H1 (cell line): ENCODE data around the gene MXRA7. TPM values are rescaled to one million over a fixed set of nuclear protein-coding genes. Genes with fewer than 3 reads are reported as not detected.

Experiments used
- CTCF ChIA-PET: fragments of 300-600 bp; sonication (Branson Sonifier 250); formaldehyde crosslinking; loops from one replicate; lab custom pipeline; 2021; ENCODE audit not compliant: partially characterized antibody; lab: Charles Lee
- POLR2A ChIA-PET: fragments of 300-600 bp; sonication (Branson Sonifier 250); formaldehyde crosslinking; loops from one replicate; lab custom pipeline; 2021; ENCODE audit warnings: inconsistent platforms; ENCODE audit not compliant: partially characterized antibody; lab: Charles Lee
- DNase-seq, 2 experiments: peaks; one replicate each; pipeline versions ENCODE4 v3.0.0 to v3.0.0-alpha.2; 2010 to 2022; ENCODE audit warnings: low spot score in 2 of 2, low read depth in 1 of 2, mixed read lengths in 1 of 2
- FAIRE-seq: peaks from 2 replicates; lab custom pipeline; 2011; peaks lifted over from hg19 to GRCh38; lab: Jason Lieb, UNC
- H2AFZ ChIP-seq: 2 replicates; pipeline ENCODE4 v1.8.1; 2012; ENCODE audit warnings: low read length, inconsistent platforms
- H2AK5ac ChIP-seq: 2 replicates; pipeline ENCODE4 v1.6.1; 2013; ENCODE audit warnings: low read depth, low read length
- H2BK120ac ChIP-seq: replicated peaks from 2 replicates; pipeline ENCODE3; 2013; ENCODE audit warnings: low read depth, low read length, inconsistent platforms
- H2BK12ac ChIP-seq: 2 replicates; pipeline ENCODE4 v1.6.1; 2013; ENCODE audit warnings: low read depth, low read length
- H2BK15ac ChIP-seq: 2 replicates; pipeline ENCODE4 v1.6.1; 2013; ENCODE audit warnings: low read length
- H2BK20ac ChIP-seq: 2 replicates; pipeline ENCODE4 v1.6.1; 2013; ENCODE audit warnings: low read length
- H2BK5ac ChIP-seq: 2 replicates; pipeline ENCODE4 v1.6.1; 2013; ENCODE audit warnings: low read depth, low read length
- H3K14ac ChIP-seq: 2 replicates; pipeline ENCODE4 v1.6.1; 2013; ENCODE audit warnings: inconsistent platforms; ENCODE audit not compliant: insufficient read length
- H3K18ac ChIP-seq: 2 replicates; pipeline ENCODE4 v1.6.1; 2013; ENCODE audit warnings: low read length; ENCODE audit errors: extremely low read depth
- H3K23ac ChIP-seq: 2 replicates; pipeline ENCODE4 v1.6.1; 2013; ENCODE audit warnings: inconsistent platforms; ENCODE audit not compliant: insufficient read length
- H3K23me2 ChIP-seq: 2 replicates; pipeline ENCODE4 v1.6.1; 2013; ENCODE audit warnings: low read depth, low read length
- H3K27ac ChIP-seq: 2 replicates; pipeline ENCODE4 v1.6.1; 2011; ENCODE audit warnings: low read depth, low read length, inconsistent platforms
- H3K27me3 ChIP-seq, 4 experiments: replicated peaks in 1 of 4; 1 replicate in 1 of 4; 2 replicates in 3 of 4; pipeline versions ENCODE4 v1.6.1 to v1.8.1; 2011 to 2013; ENCODE audit warnings: low read length in 3 of 4, mild to moderate bottlenecking in 3 of 4, inconsistent platforms in 2 of 4, mixed read lengths in 2 of 4, moderate library complexity in 1 of 4; ENCODE audit not compliant: control insufficient read depth in 3 of 4, insufficient read depth in 3 of 4; ENCODE audit errors: extremely low read depth in 1 of 4
- H3K36me3 ChIP-seq, 4 experiments: 2 replicates each; pipeline versions ENCODE4 v1.6.1 to v1.8.1; 2011 to 2013; ENCODE audit warnings: mild to moderate bottlenecking in 4 of 4, low read length in 3 of 4, moderate library complexity in 2 of 4, control low read depth in 1 of 4, inconsistent platforms in 1 of 4; ENCODE audit not compliant: insufficient read depth in 4 of 4, control insufficient read depth in 2 of 4
- H3K4ac ChIP-seq: replicated peaks from 2 replicates; pipeline ENCODE3; 2013; ENCODE audit warnings: low read length, low read depth, mixed read lengths, inconsistent platforms; ENCODE audit not compliant: insufficient read length
- H3K4me1 ChIP-seq, 4 experiments: replicated peaks in 1 of 4; 1 replicate in 1 of 4; 2 replicates in 3 of 4; pipeline versions ENCODE4 v1.6.1 to v1.8.1; 2011 to 2013; ENCODE audit warnings: low read length in 3 of 4, inconsistent platforms in 2 of 4, mixed read lengths in 1 of 4; ENCODE audit not compliant: insufficient read depth in 4 of 4, control insufficient read depth in 3 of 4
- H3K4me2 ChIP-seq, 2 experiments: 2 replicates each; pipeline versions ENCODE4 v1.6.1 to v1.8.1; 2011 to 2013; ENCODE audit warnings: low read depth in 2 of 2, low read length in 2 of 2, control low read depth in 1 of 2, inconsistent platforms in 1 of 2, mild to moderate bottlenecking in 1 of 2; ENCODE audit not compliant: insufficient read depth in 1 of 2
- H3K4me3 ChIP-seq, 4 experiments: fragments of 200-600, 300-600 bp in 1 of 4; sonication (generic), shearing (Covaris generic), sonication (Bioruptor Twin) in 1 of 4; 2 replicates each; pipeline versions ENCODE4 v1.5.1 to v1.8.1; 2011 to 2016; ENCODE audit warnings: low read length in 4 of 4, low read depth in 3 of 4, control low read depth in 2 of 4, inconsistent platforms in 2 of 4, mild to moderate bottlenecking in 2 of 4, mixed read lengths in 1 of 4, moderate library complexity in 1 of 4; ENCODE audit not compliant: insufficient read depth in 2 of 4; ENCODE audit errors: extremely low read depth in 1 of 4
- H3K56ac ChIP-seq: replicated peaks from 2 replicates; pipeline ENCODE3; 2013; ENCODE audit warnings: low read depth, mild to moderate bottlenecking, mixed read lengths, low read length, inconsistent platforms; ENCODE audit not compliant: insufficient read length
- H3K79me1 ChIP-seq: 2 replicates; pipeline ENCODE4 v1.6.1; 2013; ENCODE audit warnings: low read depth, low read length, control low read depth
- H3K79me2 ChIP-seq, 2 experiments: 2 replicates each; pipeline versions ENCODE4 v1.6.1 to v1.8.1; 2012 to 2013; ENCODE audit warnings: low read length in 2 of 2, mild to moderate bottlenecking in 2 of 2, inconsistent platforms in 1 of 2; ENCODE audit not compliant: insufficient read depth in 2 of 2, control insufficient read depth in 1 of 2
- H3K9ac ChIP-seq, 4 experiments: replicated peaks in 1 of 4; 1 replicate in 1 of 4; 2 replicates in 3 of 4; pipeline versions ENCODE4 v1.6.1 to v1.8.1; 2011 to 2013; ENCODE audit warnings: low read depth in 3 of 4, low read length in 3 of 4, control low read depth in 2 of 4, mild to moderate bottlenecking in 2 of 4, moderate library complexity in 2 of 4, inconsistent platforms in 1 of 4; ENCODE audit errors: extremely low read depth in 1 of 4
- H3K9me3 ChIP-seq, 2 experiments: 2 replicates each; pipeline versions ENCODE4 v1.6.1 to v1.8.1; 2012 to 2013; ENCODE audit warnings: mild to moderate bottlenecking in 2 of 2, moderate library complexity in 2 of 2, control low read depth in 1 of 2, inconsistent platforms in 1 of 2, low read depth in 1 of 2, low read length in 1 of 2, mixed read lengths in 1 of 2; ENCODE audit not compliant: insufficient read depth in 2 of 2
- H4K20me1 ChIP-seq, 2 experiments: replicated peaks in 1 of 2; 2 replicates each; pipeline versions ENCODE3 to v1.8.1; 2011 to 2013; ENCODE audit warnings: inconsistent platforms in 2 of 2, low read length in 2 of 2, mild to moderate bottlenecking in 1 of 2; ENCODE audit not compliant: insufficient read depth in 2 of 2, control insufficient read depth in 1 of 2
- H4K5ac ChIP-seq: 2 replicates; pipeline ENCODE4 v1.6.1; 2013; ENCODE audit warnings: low read length, low read depth, mixed read lengths, inconsistent platforms; ENCODE audit not compliant: insufficient read length
- H4K8ac ChIP-seq: 2 replicates; pipeline ENCODE4 v1.8.0; 2013; ENCODE audit warnings: mild to moderate bottlenecking, moderate library complexity, low read length, inconsistent platforms; ENCODE audit not compliant: insufficient read depth; ENCODE audit errors: extremely low read depth
- H4K91ac ChIP-seq: replicated peaks from 2 replicates; pipeline ENCODE3; 2013; ENCODE audit warnings: low read length, mixed read lengths, inconsistent platforms; ENCODE audit not compliant: insufficient read length
- GABPA ChIP-seq: IDR thresholded peaks from 2 replicates; pipeline ENCODE4 v1.6.1; 2011; ENCODE audit warnings: mild to moderate bottlenecking, low read length, moderate library complexity, borderline replicate concordance; ENCODE audit not compliant: insufficient read depth
- RFX5 ChIP-seq: IDR thresholded peaks from 2 replicates; pipeline ENCODE4 v1.6.1; 2011; ENCODE audit warnings: low read depth, low read length, improper control_type of control experiment, borderline replicate concordance
- TCF12 ChIP-seq: IDR thresholded peaks from 2 replicates; pipeline ENCODE4 v1.6.1; 2011; ENCODE audit warnings: low read depth, mild to moderate bottlenecking, low read length
- ZNF274 ChIP-seq: IDR thresholded peaks from 2 replicates; pipeline ENCODE4 v1.7.0; 2012; ENCODE audit warnings: low read length, borderline replicate concordance; ENCODE audit errors: extremely low read depth
- WGBS, 2 experiments: shearing (Covaris generic) in 1 of 2; methylation state at CpG; one replicate each; pipeline versions ENCODE4 v1.1.6 to v1.1.7; 2013 to 2015; ENCODE audit warnings: low lambda C conversion rate in 2 of 2, mixed read lengths in 2 of 2, inconsistent platforms in 1 of 2, low coverage in 1 of 2, missing lambda C conversion rate in 1 of 2; ENCODE audit not compliant: insufficient replicate concordance in 2 of 2, insufficient coverage in 1 of 2, insufficient read length in 1 of 2; ENCODE audit errors: extremely low coverage in 1 of 2, missing lambda C conversion rate in 1 of 2; 5-methylcytosine and 5-hydroxymethylcytosine counted together
- polyA plus RNA-seq, 7 experiments: library from polyadenylated mRNA; depleted of rRNA in 3 of 7; stranded (reverse) in 5 of 7; unstranded in 2 of 7; fragments of >200 nt in 5 of 7; fragments of 200-250 nt in 2 of 7; gene quantifications; 1 replicate in 5 of 7; 2 replicates in 1 of 7; 4 replicates in 1 of 7; pipeline versions ENCODE4 v1.2.1 to v1.2.3, GENCODE V29; 2011 to 2013; ENCODE audit warnings: missing spikeins in 2 of 7, mixed read lengths in 2 of 7
- total RNA-seq: library from RNA; stranded (reverse); fragmentation: NEBNext Ultra II Directional; extraction: Animal tissue kit (Norgen Biotek cat#: 25700); gene quantifications from 2 replicates; pipeline ENCODE4 v1.2.1, GENCODE V29; 2021

Gene MXRA7
- total and polyA plus RNA-seq, 2 of the 8 experiments (the other 6 are each of a cell fraction or from before 2014, with no cell fraction given) = 17.8 to 26.6 TPM

- Histone ChIP-seq H3K27me3 (no peaks in the 10 kb centered on the region), H4K5ac (no peak overlapping the region), H2AFZ (no peak overlapping the region), H3K4me3 (no peak overlapping the region), H2BK5ac (no peak overlapping the region), H4K91ac (no peak overlapping the region), H2BK120ac (no peak overlapping the region), H4K8ac (no peak overlapping the region), H3K79me2 (no peaks in the 10 kb centered on the region), H2BK12ac (no peak overlapping the region), H3K23ac (no peak overlapping the region), H3K27ac (no peak overlapping the region), H2AK5ac (no peak overlapping the region), H3K18ac (no peak overlapping the region)
- no peak for DNase-seq
- POLR2A ChIA-PET = no interaction called here
- CTCF ChIA-PET = no interaction called here
- no peak for TF ChIP-seq ZNF274
- TF ChIP-seq RFX5 = no peak
- TF ChIP-seq TCF12 = no peak
- no peak for TF ChIP-seq GABPA
- TF ChIP-seq, all 59 proteins: peak for 0
- H3K4ac ChIP-seq = no peak overlapping the region
- no peaks in the 10 kb centered on the region for H3K9me3 ChIP-seq
- H2BK20ac ChIP-seq = no peak overlapping the region
- H3K23me2 ChIP-seq = no peaks in the 10 kb centered on the region; the same call in 1 of the 2 replicates
- H3K14ac ChIP-seq = no peak overlapping the region
- WGBS, 2 experiments = 93% methylated on average over 3 of the region's 3 CpGs; no CpG with 5 or more reads in 1 of the 2 experiments
- no peak overlapping the region for H3K9ac ChIP-seq
- no peak overlapping the region for H3K4me2 ChIP-seq
- FAIRE-seq = no peak
- H3K56ac ChIP-seq = no peak overlapping the region
- H4K20me1 ChIP-seq = peaks cover 0 to 1% of the 10 kb centered on the region in 2 experiments
- peaks cover under 1 to 5% (median 3%) of the 10 kb centered on the region in 4 experiments; a peak in 4 of 8 replicates for H3K36me3 ChIP-seq
- no peak overlapping the region for H2BK15ac ChIP-seq
- no peaks in the 10 kb centered on the region for H3K4me1 ChIP-seq
- no peaks in the 10 kb centered on the region for H3K79me1 ChIP-seq
Observed at GRCh38 chr17:76751416-76751993, 40.7 kb upstream of the MXRA7 start.
